Effector CD8-positive, alpha-beta T cell (primary cell): ENCODE data around the gene OLFML1.
"Not testable (repeated sequence)": the region's sequence is repeated elsewhere in the genome, so short reads cannot be mapped to it uniquely, and the experiment has no call there.

Source experiments
- DNase-seq: peaks from one replicate; lab custom pipeline; 2025; lab: John Stamatoyannopoulos, UW

The OLFML1 gene

DNA sequence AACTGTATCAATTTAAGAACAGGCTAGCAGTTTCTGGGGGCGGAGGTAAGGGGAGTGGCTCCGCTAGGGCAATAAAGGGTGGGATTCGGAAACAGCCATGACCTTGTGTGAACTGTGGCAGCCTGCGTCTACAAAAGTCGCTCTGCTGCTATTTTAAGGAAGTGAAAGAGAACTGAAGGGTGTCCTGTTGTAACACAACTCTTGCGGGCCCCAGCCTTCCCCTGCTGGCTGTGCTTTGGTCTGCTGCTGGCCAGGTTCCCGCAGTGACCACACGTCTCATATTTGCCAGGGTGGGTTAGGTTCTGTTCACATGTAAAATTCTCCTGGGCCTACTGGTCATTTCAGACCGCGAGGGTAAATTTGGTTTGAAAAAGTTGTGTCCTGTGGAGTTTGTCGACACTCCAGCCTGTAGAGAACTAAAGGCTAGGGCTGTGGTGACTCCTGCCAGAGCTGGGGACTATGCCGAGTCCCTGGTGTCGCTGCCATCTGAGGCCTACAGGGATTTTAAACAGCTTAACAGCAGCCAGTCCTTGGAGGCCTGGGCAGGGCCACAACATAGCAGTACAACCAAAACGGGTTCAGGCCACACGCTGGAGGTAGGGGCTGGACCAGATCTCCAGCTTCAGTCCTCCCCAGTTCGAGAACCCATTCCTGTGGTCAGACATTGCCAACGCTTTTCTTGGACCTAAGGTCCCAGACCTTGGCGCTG is 27.4 kb downstream of the OLFML1 start:
- DNase-seq, result peak; percentile 14

DNA sequence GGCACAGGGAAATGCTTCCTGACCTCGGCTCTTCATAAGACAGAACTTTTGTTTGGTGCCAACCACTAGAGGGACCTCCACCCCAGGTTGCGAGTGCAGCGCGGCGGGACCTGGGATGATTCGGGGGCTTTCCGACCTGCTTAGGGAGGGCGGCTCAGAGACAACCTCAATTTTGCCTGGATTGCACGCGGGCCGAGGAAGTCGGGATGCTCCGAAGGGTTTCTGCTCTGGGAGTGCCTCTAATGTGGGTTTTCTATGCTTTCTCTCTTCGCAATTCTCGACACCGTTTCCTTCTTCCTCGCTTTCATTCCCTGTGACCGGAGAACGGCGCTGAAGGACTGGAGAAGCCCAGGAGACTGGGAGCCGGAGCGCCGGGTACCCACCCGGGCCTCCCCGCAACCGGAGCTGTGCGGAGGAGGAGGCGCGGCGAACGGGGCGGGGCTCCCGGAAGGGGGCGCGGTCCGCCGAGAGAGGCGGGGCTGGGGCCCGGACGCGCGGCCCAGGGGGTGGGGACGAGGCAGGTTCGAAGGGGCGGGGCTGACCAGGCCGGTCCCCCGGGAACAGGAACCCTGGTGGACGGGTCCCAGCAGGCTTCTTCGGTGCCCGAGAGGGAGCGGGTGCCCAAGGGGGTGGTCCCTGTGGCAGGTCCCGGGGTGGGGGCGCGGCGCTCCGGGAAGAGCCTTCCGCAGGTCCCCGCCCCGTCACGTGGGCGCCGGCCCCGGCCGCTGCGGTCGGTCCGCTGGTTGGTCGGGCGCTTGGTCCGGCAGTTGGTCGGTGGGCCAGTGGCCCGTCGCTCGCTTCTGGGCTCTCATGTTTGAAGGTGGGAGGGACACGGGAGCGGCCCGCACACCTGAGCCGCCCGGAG is 28.2 kb downstream of the OLFML1 start, which contains the start of gene PPFIBP2:
PPFIBP2 (plus strand) TSS at position 766 of the 865 bp plus-strand sequence. CDS start 35,477 bp downstream, outside the sequence.
- DNase-seq, result peak; percentile 72

DNA sequence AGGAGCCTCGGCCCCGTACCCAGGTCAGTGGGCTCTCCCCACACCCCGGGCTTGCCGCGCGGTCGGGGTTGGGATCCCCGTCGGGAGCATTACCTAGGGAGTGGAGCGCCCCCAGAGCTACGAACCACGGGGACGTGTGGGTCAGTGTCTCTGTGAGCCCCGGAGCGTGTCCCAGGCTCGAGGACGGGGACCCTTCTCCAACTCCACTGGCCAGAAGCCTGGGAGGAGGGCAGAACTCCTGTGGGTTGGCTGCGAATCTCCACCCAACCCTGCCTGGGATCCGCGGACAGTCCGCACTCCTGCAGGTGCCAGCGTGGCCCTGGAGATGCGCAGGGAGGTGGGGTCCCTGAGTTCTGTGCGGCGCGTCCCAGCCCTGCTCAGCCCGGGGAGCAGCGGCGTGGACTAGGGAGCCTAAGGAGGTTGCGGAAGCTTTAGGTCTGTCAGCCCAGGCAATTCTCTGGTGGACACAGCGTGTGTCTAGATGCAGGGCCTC is 28.8 kb downstream of the OLFML1 start:
- DNase-seq, result no peak

DNA sequence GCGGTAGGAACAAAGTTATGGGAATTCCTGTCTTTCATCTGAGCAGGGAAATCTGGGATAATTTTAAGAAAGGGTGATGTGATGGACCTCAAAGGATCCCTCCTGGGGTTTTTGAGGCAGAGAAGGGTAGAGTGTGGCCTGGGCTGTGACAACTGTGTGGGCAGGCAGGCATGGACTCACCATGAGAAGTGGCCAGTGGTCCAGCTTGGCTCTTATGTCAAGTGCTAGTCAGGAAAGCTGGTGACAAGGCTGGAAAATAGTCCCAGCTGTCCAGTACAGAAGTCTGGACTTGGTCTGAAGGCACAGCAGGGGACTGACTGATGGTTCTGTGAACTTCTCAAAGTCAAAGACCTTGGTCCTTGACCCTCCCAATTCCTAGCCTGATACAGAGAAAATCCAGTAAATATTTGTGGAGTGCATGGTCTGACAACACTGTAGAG is 30.2 kb downstream of the OLFML1 start:
- no peak for DNase-seq

DNA sequence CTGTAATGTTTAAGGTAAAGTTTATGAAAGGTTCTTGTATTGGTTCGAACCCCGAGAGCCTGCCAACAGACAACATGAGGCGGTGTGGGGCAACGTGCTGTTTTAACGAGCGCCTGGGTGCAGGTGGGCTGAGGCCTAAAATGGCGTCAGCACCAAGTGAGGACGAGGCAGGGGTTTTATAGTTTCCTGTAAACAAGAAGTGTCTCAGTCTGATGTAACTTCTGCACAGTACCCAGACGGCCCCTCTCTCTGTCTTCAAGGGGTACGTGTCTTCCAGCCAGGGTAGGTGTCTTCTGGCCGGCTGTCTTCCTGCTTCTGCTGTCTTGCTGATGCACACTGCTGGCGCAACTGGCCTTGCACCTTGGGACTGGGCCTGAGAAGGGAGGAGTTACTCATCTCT is 31.2 kb downstream of the OLFML1 start:
- DNase-seq, result no peak

DNA sequence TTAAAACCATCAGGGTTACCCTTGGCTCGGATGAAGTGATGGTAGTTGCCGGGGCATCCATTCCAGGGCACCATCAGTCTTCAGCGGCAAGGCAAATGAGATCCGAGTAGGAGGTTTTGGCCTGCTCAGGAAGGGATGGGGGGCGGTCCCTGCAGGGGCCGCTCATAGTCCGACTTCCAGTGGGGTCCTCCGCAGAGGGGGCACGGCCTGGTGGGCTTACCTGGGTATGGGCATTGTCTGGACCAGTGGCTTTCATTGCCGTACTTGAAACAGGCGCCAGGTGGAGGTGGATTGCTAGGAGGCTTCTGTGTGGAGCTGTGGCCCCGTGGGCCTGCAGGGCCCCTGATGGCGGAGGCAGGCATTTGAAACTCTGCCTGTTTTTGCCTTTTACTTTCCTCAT is 32.4 kb downstream of the OLFML1 start:
- DNase-seq, result not testable (repeated sequence)

DNA sequence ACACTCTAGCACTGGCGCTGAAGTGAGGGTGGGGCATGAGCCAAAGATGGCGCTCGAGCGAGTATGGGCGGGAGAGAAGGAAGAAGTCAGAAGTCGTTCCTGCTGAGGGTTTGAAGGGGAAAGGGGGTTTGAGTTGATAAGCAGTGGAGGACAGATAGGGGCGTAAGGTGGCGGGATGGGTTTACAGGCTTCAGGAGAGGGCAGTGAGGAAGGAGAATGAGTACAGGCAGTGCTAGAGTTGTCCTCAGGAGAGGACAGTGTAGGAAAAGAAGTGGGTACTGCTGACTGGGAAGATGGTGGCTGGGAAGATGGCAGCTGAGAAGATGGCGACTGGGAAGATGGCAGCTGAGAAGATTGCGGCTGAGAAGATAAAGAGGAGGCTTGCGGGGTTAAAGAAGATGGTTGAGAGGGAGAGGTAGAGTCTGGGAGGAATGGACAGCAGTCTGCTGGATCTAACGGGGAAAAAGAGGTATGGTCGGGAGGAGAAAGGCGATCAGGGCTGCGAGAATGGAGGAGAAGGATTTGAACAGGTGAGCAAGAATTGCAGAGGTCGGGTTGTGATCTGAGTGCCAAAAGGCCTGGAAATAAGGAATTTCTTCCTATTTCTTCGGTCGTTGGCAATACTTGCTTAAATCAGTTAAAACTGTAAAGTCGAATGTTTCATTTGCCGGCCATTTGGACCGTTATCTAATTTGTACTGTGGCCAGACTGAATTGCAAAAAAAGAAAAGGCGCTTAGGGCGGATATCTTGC is 33.7 kb downstream of the OLFML1 start:
- no peak for DNase-seq

DNA sequence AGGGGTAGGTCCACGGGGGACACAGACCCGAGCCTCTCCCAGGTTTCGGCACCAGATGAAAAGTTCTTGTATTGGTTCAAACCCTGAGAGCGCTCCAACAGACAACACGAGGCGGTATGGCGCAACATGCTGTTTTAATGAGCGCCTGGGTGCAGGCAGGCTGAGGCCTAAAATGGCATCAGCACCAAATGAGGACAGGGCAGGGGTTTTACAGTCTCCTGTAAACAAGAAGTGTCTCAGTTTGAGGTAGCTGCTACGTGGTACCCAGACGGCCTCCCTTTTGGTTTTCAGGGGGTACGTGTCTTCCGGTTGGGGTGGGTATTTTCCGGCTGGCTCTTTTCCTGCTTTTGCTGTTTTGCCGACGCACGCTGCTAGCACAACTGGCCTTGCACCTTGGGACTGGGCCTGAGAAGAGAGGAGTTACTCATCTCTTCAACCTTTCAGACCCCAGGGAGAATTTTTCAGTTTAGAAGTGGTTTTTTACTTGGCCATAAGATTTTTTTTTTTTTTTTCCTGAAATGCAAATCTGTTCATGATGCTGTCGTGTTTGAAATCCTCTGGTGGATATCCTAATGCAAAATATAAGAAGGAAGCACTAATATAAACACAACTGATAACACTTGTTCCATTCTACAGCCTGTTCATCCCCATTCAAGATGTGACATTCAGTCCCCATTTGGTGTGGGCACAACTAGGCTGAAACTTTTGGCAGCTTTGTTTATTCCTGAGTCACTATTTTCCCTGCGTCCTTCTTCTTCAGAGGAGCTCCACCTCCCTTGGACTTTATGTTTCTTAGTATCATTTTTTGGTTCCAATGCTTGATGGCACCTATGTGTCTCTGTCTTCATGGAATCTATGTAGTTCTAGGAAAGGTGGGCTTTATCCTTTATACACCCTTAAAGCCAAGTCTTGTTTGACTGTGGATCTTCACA is 35.0 kb downstream of the OLFML1 start:
- no peak for DNase-seq

DNA sequence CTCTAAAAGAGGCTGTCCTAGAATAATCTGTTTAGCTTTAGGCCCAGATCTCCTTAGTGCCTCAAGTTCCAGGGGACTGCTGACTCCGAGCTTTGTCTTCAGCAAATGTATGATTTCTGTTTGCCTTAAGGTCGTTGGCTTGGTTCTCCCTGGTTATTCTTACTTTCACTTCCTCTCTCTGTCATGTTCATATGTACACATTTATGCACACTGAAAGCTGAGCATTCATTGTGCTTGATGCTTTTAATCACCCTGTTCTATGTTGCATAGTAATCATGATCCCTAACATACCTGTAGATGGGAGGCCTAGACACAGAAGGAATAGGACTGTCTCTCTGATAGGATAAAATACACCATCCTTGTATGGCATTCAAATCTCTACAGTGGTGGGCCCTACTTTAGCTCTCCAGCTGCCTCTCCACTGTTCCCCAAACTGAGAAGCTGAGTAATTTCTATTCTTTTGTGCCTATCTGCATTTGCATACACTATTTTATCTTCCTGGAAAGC is 35.7 kb downstream of the OLFML1 start:
- no peak for DNase-seq

DNA sequence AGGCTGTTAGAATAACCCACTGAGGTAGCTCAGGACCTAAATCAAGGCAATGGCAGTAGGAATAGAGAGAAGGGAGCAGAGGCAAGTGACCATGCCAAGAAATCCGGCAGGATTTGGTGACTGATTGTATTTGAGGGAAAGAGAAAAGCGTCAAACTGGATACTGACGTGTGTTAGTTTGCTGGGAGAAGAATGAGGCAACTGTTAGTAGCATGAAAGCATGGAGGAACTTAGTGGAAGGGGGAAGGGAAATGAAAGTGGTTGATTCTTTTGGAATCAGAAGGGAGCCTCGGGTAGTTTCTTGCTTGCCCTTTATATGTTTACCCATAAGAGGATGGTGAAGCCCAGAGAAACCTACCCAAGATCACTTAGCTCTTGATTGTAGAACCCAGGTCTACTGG is 36.8 kb downstream of the OLFML1 start:
- DNase-seq, result no peak

DNA sequence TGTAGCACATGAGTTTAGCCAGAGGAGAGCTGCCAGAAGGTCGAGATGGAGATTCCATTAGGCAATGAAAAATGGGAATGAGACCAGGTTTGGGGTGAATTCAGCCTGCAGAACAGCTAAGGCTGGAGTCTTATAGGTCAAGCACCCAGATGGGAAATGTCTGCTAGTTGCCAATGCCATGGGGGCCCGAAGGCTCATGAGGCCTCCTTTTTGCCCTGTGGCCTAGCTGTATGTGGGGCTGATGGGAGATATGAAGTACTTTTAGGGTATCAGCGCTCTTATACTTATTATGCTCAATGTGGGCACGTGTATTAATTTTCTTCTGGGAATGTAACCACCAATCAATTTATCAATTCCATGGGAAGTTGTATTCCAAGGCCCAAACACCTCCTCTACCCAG is 37.2 kb downstream of the OLFML1 start:
- DNase-seq, result no peak

DNA sequence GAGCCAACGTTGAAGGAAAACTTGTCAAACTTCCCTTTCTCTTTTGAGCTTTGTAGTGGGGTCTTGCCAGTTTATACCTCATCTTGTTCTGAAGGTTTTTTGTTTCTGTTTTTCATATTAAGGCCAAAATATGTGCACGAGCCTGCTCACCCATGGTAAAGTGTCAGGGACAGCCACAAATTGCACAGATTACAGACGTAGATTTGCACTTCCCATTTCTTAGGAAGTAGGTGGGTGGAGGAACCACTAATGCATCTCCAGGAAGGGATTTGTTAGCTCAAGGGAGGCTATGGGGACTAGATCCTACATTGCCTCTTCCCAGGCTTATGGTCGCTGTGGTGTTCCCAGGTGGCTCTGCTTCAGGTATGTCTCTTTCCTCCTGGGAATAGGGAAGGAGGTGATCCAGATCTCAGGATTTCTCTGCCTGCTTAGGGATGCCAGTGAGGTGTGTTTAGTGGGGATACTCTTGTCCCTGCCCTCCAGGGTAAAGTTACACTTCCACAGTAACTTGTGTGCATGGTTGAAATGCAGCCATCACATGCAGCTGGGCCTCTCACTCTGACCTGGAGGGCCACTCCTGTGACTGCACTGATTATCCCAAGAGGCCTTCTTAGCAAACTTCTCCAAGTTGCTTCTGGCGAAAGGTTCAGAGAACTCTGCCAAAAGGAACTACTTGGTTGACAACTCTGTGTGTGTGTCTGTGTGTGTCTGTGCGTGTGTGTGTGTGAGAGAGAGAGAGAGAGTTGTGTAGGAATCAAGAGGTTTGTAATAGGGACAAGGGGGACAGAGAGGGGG is 38.3 kb downstream of the OLFML1 start:
- no peak for DNase-seq

DNA sequence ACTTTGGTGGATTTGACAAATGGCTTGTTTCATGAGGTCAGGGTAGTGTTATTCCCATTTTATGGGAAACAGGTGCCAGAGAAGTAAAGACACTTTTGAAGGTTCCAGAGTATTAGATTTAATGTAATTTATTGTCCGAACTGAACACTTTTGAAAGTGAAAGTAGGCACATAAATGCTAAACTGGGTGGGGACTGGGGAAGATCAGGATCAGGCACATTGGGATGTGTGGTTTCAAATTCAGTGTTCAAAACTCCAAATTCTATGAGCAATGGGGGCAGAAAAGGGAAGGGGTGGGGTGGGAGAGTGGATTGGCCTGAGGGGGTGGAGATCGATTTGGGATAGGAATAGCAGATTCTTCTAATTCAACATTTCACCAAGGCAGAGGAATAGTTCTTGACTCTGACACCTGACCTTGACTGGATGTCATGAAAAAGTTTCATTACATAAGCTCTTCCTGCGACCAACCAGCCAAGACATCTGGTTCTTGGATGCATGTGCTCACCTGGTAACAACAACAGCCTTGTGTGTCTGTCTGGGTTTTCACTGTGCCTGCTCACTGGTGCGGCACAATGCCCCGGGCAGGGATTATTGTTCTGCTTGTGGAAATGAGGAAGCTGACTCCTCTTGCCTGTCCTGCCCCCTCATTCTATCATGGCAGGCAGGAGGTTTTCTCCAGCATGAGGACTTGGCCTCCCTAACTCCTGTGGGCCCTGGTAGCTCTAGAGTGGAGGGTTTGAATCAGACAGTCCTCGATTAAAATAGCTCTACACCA is 39.3 kb downstream of the OLFML1 start:
- DNase-seq, result no peak

DNA sequence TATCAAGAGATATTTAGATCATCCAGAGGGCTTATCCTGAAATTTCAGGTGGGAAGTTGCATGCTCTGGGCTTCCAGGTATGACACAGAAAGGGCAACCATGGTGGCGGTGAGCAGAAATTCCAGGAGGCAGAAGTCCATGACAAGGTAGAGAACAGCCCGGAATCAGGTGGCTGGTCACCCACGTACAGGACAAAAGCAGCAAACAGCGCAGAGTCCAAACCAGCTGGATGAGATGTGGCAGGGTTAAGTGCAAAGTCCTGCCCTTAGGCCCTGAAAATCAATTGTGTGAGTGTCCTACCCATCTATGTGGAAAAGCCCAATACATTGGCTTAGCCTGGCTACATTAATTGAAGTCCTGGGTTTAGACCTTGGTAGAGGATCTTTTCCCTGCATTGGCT is 40.1 kb downstream of the OLFML1 start:
- no peak for DNase-seq

DNA sequence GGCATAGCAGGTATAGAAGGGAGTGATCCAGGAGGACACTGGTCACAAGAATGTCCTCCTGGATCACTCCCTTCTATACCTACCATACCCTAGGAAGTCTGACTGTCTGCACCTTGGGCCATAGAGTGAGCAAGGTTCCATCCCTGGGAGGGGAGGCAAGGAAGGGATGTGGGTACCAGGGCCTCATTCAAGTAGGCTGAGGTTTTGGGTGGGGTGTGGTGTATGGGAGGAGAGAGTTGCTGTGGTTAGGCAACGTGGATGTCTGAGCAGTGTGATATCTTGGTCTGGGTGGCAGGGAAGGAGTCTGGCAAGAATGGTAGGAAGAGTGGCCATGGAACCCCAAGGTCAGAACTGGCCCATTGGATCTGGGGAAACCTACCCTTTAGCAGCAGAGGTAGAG is 41.7 kb downstream of the OLFML1 start:
- DNase-seq, result no peak

DNA sequence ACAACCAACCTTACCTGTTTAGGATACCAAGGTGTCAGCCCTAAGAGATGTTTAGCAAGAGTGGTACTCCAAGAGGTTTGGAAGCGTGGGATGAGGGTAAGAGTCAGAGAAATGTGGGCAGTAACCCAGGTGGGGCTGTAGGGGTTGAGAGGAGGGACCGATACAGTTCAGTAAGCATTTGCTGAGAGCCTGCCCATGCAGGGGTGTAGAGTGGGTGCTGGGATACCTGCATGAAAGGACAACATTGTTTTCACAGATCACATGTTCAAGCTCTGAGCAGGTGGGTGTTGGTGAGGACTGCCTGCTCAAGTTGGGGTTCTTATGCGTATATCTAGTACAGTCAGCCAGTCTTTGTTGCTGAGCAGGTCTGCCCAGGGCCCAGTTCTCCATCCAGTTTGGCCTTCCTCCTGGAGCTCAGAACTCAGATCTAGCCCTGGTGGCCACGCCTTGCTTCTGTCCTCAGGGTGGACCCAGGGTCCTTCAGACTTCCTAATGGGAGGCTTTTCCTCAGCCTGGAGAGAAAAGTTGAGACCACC is 43.3 kb downstream of the OLFML1 start:
- no peak for DNase-seq

DNA sequence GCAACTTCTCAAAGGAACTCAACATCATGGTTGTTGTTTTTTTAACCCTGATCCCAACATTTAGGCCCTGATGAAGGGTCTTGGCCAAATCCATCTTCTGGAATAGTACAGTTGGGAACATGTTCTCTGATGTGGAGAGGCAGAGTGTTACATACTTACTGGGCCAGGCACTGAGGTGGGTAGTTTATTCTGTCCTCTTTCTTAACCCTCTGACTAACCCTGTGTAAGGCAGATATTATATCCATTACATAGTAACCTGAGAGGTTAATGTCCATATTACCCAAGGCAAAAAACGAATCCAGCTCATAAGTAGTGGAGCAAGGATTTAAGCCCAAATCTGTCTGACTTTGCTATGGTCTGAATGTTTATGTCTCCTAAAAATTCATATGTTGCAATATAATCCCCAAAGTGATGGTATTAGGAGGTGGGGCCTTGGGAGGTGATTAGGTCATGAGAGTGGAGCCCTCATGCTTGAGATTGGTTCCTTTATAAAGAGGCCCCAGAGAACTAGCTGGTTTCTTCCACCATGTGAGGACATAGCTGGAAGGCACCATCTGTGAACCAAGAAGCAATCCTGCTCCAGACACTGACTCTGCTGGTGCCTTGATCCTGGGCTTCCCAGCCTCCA is 44.8 kb downstream of the OLFML1 start:
- DNase-seq, result no peak

DNA sequence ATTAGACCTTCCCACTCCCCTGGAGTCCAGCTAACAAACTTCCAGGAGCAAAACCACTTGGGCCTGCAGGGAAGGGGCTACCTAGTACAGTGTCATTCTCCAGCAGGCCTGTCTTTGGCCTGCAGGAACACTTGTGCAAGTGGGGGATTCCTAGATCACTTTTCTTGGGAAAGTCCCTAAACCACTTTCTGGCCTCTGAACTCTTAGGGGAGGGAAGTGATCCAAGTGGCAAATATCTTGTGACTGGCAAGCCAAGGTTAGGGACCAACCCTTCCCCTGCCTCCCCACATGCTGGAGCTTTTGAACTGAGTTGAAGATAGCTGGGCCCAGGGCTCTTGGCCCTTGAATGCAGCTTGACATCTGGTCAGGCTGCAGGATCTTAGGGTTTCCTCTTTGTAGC is 45.7 kb downstream of the OLFML1 start:
- DNase-seq, result no peak
